HTR-8/SVneo (cell line): ENCODE measurements around the gene CHGA.

Experiments
- DNase-seq: peaks from one replicate; pipeline ENCODE4 v3.0.0; 2011; ENCODE audit warnings: low spot score, mixed read lengths; ENCODE audit not compliant: insufficient read length
- FAIRE-seq: peaks from 2 replicates; lab custom pipeline; 2011; peaks lifted over from hg19 to GRCh38; lab: Jason Lieb, UNC

The CHGA gene

DNA sequence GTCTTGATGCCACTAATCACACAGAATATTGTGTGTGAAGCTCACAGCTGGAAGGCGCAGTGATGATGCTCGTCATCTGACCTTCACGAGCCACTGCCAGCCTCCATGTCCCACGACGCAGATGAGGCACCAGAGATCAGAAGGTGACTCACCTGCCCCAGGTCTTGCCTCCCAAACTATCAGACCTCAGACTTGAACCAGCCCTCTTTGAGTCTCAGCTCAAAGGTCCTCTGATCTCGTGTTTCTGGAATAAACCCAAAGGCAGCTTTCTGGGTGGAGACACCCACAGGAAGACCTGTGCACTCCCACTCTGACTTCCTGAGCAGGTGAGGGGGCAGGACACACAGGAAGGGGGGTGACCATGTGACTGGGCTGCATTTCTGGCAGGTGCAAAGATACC lies 19.6 kb upstream of the CHGA start:
- FAIRE-seq (no peak), DNase-seq (no peak)

DNA sequence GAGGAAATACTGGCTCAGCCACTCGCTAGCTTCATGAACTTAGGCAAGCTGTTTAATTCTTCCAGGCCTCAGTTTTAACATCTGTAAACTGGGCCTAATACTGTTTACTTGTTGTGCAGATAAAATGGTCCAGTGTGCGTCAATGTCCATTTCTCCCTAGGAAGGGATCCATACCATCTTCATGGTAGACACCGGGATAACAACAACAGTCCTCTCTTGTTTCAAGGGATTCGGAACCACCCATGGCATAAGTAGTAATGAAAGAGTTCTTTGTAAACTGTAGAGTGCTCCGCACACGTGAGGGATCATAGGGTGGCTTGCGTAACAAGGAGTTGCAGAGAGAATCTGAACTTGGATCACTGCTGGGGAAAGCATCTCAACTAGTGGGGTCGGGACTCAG lies 17.3 kb upstream of the CHGA start:
- FAIRE-seq: no peak

DNA sequence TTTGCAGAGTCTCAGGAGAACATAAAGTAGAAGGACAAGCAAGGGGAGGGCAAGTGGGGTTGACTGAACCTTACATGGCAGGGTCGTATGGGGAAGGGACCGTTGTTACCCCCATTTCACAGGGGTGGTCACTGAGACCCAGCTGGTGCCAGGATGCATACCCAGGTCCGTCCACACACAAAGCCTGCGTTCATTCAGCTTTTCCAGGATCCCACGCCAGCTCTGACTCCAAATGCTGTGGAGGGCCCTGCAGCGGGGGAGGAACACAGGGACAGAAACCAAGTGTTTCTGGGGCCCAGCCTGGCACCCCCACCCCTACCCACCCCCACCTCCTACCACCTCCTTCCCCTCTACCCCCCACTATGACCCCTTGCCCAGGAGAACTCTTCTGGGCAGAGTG lies 16.5 kb upstream of the CHGA start:
- FAIRE-seq (no peak), DNase-seq (no peak)

More for the DNA sequence above, 17.3 kb upstream of the CHGA start:
- DNase-seq: no peak

DNA sequence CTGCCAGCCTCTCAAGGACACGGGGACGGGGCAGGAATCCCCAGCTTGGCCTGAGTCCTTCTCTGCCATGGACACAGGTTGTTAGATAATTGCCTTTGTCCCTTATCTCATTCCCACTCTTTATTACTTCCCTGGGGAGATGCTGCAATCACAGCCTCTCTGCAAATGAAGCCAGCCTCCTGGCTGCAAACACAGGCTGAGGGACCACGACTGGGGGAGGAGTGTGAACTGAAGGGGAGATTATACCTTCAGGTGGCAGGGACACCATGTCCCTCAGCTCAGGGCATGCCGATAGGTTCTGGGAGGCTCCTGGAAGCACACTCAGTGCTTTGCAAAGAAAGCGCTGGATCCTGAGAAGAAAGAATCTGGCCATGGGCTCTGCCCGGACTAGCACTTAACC lies 16.1 kb upstream of the CHGA start:
- FAIRE-seq (no peak), DNase-seq (no peak)

DNA sequence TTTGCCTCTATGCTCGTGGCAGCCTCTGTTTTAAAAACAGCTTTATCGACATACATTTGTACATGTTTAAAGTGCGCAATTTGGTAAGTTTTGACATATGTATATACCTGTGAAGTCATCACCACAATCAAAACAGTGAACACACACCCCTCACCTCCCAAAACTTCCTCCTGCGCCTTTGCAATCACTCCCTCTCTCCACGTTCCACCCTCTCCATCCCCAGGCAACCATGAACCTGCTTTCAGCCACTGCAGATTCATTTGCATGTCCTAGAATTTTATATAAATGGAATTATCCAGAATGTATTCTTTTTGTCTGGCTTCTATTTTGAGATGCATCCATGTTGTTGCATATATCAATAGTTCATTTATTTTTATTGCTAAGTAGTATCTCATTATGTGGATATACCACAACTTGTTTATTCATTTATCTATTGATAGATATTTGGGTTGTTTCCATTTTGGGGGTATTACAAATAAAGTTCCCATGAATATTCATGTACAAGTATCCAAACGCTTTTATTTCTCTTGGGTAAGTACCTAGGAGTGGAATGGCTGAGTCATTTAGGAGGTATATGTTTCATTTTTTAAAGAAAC lies 15.5 kb upstream of the CHGA start:
- no peak for FAIRE-seq
- no peak for DNase-seq

DNA sequence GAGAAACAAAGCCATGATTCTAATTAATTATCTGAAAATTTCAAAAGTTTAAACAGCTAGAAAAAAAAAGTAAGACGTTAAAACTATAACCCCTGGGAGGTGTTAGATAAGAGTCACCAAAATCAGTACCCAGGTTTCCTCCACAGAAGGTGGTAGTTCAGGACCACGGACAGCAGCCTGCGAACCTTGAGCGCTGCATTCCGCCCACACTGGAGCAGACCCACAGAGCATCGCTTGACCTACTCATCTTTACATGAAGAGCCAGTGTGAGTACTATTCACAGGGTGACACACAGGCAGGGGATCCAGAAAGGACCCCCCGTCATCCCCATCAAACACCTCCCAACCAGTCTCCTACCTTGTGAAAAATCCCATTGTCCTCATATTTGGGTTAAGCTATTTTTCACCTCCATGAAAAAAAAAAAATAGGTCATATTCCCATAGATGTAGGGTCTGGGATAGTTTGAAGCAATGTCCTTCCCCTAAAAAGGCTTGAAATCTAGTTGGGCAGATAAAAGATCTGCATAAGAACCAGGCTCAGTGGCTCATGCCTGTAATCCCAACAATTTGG lies 8.8 kb upstream of the CHGA start:
- FAIRE-seq: no peak

DNA sequence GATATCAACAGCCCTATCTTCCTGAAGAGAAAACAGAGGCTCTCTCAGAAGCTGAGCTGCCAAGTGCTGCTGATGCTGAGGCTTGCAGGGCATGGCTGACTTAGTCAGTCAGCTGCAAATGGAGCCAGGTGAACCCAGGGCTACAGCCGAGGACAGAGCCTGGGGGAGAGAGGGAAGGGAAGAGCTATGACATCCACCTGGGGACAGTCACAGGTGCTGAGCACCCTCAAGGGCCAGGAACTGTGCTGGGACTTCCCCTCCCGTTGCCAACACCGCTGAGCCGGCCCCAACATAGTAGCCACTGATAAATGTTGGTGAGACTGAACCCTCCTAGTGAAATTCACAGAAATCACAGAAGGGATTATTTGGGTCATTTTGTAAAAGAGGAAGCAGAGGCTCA lies 6.7 kb upstream of the CHGA start:
- FAIRE-seq (no peak), DNase-seq (no peak)

More for the DNA sequence above, 8.8 kb upstream of the CHGA start:
- DNase-seq: no peak

DNA sequence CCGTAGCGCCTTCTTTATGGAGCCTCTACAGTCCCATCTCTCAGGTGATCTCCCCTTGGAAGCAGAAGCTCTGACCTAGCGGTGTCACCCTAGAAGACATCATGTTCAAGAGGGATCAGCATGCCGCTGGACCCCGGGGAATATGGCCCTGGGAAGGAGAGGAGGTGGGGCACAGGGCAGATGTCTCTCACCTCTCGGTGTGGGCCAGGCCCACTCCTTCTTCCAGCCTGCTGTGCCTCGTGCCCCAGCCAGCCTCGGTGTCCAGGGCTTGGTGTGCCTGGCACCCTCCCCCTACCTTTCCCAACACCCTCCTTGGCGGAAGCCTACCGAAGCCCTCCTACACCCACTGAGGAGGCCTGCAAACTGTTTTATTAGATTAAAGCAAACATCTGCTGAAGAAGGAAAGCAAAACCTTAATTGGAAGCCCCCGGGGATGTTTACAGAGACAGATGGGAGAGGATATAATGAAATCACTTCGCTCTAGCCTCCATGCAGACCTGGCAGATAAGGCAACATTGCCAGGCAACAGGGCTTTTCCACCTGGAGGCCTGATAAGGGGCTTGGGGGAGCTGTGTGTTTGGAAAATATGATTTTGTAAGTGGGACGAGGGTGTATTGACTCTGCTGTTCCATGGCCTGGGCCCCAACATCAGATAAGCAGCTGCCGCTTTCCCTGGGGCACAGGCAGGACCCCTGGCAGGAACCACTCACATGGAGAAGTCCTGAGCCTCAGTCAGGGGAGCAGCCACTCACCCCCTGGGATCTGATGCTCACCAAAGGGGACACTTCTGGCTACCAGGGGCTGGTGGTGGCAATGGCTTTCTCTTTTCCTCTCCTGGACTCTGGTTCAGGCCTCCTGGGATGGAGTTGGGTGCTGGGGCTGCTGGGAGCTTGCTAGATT lies 5.7 kb upstream of the CHGA start:
- FAIRE-seq: no peak
- no peak for DNase-seq

DNA sequence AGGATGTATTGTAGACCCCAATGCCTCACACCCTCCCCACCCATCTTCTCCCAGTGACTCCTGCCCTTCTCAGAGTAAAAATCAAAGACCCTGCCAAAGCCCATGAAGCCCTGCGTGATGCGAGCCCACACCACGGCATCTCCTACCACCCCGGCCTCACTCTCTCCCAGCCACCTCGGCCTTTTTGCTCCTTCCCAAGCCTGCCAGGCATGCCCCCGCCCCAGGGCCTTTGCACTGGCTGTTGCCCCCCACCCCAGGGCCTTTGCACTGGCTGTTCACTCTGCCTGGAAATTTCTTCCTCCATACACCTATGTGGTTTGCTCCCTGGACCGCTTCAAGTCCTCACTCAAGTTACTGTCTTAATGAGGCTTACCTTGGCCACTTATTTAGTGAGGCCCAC lies 5.0 kb upstream of the CHGA start:
- DNase-seq (no peak), FAIRE-seq (no peak)

DNA sequence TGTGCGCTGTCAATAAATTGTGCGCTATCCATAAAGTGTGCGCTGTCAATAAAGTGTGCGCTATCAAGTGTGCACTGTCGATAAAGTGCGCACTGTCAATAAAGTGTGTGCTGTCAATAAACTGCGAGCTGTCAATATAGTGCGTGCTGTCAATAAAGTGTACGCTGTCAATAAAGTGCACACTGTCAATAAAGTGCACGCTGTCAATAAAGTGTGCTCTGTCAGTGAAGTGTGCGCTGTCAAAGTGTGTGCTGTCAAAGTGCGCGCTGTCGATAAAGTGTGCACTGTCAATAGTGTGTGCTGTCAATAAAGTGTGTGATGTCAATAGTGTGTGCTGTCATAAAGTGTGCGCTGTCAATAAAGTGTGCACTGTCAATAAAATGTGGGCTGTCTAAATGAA lies 2.9 kb upstream of the CHGA start:
- DNase-seq (no peak), FAIRE-seq (no peak)

DNA sequence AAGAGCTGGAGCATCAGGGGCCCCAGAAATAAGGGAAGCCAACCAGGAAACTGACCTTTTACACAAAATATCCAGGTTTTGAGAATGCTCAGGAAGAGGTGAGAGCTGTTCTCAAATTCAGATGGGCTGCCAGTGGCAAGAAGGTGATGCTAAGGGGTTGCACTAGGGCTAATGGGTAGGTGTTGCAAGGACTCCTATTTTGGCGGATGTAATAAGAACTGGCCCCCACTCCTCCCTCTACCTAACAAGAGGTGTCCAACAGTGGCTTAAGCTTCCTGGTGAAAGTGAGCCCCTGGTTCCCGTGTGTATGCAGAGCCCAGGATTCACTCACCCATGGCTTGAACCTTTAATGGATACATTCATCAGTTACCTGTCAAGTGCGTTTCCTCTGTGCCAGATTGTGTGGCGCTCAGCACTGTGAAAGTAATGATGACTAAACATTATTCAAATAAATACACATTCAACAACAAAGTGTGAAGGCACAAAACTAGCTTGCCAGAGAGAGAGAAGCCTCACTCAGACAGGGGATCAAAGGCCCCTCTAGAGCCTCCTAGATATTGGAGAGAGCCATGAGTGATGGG lies 705 bp upstream of the CHGA start:
- no peak for DNase-seq
- FAIRE-seq: no peak

DNA sequence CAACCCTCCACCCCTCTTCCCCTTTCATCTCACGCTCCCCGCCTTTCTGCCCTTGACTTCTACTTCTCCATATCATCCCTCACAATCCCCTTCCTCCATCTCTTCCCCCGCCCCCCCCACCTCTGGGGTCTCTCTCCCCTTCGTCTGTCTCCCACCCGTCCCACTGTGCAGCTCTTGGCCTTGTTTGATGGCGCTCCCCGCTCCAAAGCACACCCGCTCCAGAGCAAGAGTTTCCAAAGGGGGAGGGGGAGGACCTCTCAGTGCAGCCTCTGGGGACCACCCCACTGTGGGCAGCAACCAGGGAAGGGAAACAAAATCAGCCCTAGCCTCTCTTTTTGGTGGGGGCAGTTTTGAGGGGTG lies 774 bp downstream of the CHGA start:
- FAIRE-seq (no peak), DNase-seq (no peak)

DNA sequence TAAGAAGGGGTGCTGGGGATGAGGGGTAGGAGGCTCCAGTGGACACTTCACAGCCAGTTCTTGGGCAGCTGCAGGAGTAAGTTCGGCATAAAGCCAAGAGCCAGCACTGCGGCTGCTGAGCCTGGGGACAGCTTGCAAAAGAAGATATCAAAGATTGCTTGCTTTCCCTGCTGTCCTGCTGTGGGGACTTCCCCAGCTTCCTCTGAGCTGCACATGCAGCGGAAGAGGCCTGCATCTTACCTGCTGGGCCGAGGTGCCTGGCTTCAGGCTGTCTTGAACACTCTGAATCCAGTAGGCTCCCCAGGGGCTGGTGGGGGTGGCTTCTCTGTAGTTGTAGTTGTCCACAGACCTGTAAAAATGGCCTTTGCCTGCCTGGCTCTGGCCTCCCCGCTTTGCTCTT lies 1.3 kb downstream of the CHGA start:
- DNase-seq: no peak

DNA sequence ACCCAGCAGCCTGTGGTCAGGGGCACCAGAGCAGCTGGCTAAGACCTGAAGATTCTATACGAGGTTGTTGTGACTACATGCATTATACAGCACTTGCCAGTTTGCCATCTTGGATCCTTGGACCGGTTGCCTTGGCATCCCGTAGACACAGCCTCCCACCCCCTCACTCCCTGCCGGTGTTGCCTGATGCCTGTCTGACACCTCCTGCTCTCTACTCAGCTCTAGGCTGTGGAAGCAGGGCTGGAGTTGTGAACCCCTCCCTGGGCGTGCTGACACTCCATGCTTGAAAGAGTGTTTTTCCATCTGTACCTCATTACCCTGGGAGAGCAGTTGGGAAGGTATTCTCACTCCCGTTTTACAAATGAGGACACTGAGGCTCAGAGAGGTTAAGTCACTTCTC lies 2.5 kb downstream of the CHGA start:
- FAIRE-seq (no peak), DNase-seq (no peak)

More for the DNA sequence above, 1.3 kb downstream of the CHGA start:
- FAIRE-seq: no peak

DNA sequence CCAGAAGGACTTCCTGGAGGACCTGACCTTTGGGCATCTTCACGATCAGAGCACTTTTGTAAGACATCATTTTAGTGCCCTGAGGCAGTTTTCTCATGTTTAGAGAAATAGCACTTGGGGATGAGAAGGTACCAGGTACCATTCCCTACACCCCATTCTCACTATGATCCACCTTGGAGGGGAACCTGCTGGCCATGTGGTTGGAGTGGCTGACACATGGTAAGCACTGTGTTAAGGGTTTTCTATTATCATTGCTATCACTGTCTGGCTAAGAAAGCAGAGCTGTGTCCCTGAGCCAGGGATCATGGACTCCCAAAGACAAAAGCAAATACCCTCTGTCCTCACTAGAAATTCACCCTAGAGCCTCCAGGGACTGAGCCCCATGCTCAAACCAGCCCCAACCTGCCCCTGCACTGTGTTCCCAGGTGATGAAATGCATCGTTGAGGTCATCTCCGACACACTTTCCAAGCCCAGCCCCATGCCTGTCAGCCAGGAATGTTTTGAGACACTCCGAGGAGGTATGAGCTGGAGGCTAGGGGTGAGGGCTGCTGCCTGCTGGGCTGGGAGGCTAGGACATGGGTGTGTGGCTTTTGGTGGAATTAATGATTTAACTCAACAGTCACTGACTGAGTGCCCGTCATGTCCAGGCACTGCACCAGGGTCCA lies 3.4 kb downstream of the CHGA start:
- DNase-seq (no peak), FAIRE-seq (no peak)

DNA sequence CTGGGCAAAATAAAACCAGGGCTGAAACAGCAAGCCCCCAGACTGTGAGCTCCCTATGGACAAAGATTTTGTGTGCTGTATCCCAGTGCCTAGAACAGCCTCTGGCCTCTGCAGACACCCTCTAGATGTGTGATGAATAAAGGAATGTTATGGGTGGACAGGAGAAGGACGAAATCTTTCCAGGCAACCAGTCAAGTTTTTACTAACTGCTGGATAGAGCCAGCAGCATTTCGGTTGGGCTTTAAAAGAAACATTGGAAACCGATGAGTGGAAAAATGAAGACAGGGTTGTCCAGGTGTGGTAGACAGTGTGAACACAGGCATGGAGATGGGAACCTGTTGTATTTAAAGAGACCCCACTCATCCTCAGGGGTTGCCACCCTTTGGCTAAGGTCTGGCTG lies 4.0 kb downstream of the CHGA start:
- no peak for DNase-seq
- no peak for FAIRE-seq

DNA sequence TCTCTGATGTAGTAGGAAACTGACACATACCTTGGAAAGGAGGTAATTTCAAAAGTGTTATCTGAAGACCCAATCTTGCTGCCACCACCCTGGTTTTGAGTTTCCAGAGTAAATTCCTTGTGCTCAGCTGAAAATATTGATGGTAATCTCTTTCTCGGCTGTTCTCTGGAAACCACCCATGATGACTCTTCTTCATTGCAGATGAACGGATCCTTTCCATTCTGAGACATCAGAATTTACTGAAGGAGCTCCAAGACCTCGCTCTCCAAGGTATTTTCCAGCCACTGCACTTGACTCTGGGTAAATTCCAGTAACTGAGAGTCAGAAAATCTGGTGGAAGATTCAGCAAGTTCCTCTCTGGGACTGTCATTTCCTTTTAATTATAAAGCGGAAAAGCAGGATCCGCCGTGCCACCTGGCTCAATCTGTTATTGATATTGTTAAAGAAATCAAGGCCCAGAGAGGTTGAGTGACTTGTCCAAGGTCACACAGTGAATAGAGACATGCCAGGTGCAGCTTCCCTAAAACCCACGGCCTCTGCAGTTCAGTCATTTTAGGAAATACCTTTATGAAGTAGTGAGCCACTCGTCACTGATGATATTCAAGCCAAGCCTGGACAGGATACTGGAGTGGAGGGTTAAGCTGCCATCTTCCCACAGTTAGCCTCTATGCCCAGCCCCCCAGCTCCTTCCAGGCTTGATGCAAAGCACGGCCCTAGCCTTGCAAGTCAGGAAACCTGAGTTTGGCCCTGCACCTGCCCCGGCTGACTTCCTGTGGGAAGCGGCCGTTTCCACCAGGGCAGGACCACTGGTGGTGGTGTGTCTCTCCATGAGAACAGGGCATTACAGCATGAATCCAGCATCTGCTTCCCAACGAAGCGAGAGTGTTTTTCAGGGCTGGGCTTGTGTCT lies 4.7 kb downstream of the CHGA start:
- no peak for DNase-seq
- no peak for FAIRE-seq

DNA sequence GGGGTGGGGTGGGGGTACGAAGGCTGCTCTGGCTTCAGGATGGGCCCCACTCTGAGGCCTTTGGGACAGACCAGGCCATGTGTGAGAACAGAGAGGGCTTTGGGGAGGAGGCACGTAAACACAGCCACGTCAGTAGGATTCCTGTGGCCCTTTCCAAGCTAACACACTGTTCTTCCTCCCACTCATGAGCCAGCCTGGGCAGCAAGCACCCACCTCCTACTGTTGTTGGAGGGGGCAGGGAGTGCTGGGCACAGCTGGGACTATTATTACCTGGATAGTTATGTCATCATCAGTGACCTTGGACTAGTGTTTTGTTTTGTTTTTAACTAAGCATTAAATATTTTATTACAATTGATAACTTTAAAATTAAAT lies 5.3 kb downstream of the CHGA start:
- FAIRE-seq (no peak), DNase-seq (no peak)

DNA sequence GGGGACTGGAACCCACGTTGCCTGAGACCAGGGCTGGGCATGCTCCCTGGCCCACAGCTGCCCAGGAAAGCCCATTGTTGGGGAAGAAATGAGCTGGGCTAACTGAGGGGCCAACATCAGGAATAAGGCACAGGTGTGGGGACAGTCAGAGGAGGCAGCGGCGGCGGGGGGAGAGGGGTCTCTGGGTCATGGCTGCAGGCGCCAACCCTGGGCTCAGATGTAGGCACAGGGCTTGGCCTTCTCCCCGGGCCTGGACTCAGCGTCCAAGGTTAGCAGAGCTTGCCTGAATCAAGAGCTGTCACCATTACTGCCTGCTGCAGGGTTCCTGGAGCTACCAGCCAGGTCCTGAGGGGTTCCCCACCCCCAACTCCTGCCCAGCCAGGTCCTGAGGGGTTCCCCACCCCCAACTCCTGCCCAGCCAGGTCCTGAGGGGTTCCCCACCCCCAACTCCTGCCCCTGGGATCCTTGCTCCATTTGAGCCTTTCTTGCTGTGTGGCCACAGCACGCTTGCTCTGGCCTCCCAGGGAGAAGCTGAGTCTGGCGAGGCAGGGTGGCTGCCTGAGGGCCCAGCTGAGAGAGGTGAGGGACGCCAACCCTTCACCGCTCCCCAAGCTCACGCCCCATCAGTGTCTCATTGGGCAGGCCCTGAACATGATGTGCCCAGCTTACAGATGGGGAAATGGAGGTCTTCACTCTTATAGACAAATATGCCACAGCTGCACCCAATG lies 6.2 kb downstream of the CHGA start:
- no peak for DNase-seq
- FAIRE-seq: no peak
